Neural cell (in vitro differentiated cells): ENCODE results near the gene OPN5. TPM values are rescaled to one million over a fixed set of nuclear protein-coding genes. Genes with fewer than 3 reads are reported as not detected.
A peak's percentile ranks its signal among the peaks of the same experiment; 100 is the strongest.

Experiments
- H2AFZ ChIP-seq: fragments of 200-600, 300-800 bp; sonication (generic), shearing (Covaris generic); 2 replicates; pipeline ENCODE4 v1.6.0; 2014; ENCODE audit warnings: low read depth, mild to moderate bottlenecking, antibody characterized with exemption, low read length, moderate library complexity
- H3F3A ChIP-seq: fragments of 200-600 bp; shearing (Covaris generic); 2 replicates; pipeline ENCODE4 v1.6.1; 2016; ENCODE audit warnings: mild to moderate bottlenecking, moderate library complexity, mixed read lengths, antibody characterized with exemption, low read length; ENCODE audit not compliant: insufficient read depth, poor library complexity, severe bottlenecking
- H3K27ac ChIP-seq: fragments of 200-600, 300-800 bp; sonication (generic), shearing (Covaris generic); 2 replicates; pipeline ENCODE4 v1.5.1; 2014; ENCODE audit warnings: mild to moderate bottlenecking, low read length, moderate library complexity
- H3K27me3 ChIP-seq: fragments of 300-800, 200-600 bp; sonication (generic), shearing (Covaris generic); 2 replicates; pipeline ENCODE4 v1.6.0; 2014; ENCODE audit warnings: mild to moderate bottlenecking, low read depth, low read length, moderate library complexity; ENCODE audit not compliant: insufficient read depth
- H3K36me3 ChIP-seq: fragments of 300-800, 200-600 bp; sonication (generic), shearing (Covaris generic); 2 replicates; pipeline ENCODE4 v1.5.1; 2014; ENCODE audit warnings: mild to moderate bottlenecking, antibody characterized with exemption, low read length, moderate library complexity; ENCODE audit not compliant: insufficient read depth
- H3K4me2 ChIP-seq: fragments of 300-800, 200-600 bp; sonication (generic), shearing (Covaris generic); 2 replicates; pipeline ENCODE4 v1.6.0; 2014; ENCODE audit warnings: mild to moderate bottlenecking, low read length
- H3K4me3 ChIP-seq: fragments of 300-800, 200-600 bp; sonication (generic), shearing (Covaris generic); 2 replicates; pipeline ENCODE4 v1.5.1; 2014; ENCODE audit warnings: mild to moderate bottlenecking, low read length, moderate library complexity
- H3K79me2 ChIP-seq: fragments of 200-600 bp; shearing (Covaris generic); replicated peaks from 2 replicates; pipeline ENCODE4 v1.6.0; 2014; ENCODE audit warnings: mild to moderate bottlenecking, low read length, moderate library complexity; ENCODE audit not compliant: insufficient read depth
- H3K9ac ChIP-seq: fragments of 300-800, 200-600 bp; sonication (generic), shearing (Covaris generic); 2 replicates; pipeline ENCODE4 v1.6.1; 2016; ENCODE audit warnings: mild to moderate bottlenecking, low read length, mixed read lengths
- H3K9me2 ChIP-seq: fragments of 200-600 bp; shearing (Covaris generic); 2 replicates; pipeline ENCODE4 v1.6.1; 2016; ENCODE audit warnings: mild to moderate bottlenecking, low read length, mixed read lengths; ENCODE audit not compliant: insufficient read depth
- H3K9me3 ChIP-seq: fragments of 200-600, 300-800 bp; sonication (generic), shearing (Covaris generic); 2 replicates; pipeline ENCODE4 v1.6.1; 2016; ENCODE audit warnings: mild to moderate bottlenecking, mixed run types, low read length, moderate library complexity, mixed read lengths
- H4K20me1 ChIP-seq: fragments of 200-600 bp; shearing (Covaris generic); 2 replicates; pipeline ENCODE4 v1.6.1; 2016; ENCODE audit warnings: mild to moderate bottlenecking, mixed run types; ENCODE audit not compliant: insufficient read depth
- EP300 ChIP-seq: fragments of 450-650 bp; conservative IDR thresholded peaks from 2 replicates; pipeline ENCODE4 v1.6.1; 2014; ENCODE audit warnings: antibody characterized with exemption, mild to moderate bottlenecking, moderate library complexity; ENCODE audit not compliant: poor library complexity, severe bottlenecking
- EZH2 ChIP-seq: fragments of 200-600, 300-800 bp; shearing (Covaris generic), sonication (generic); IDR thresholded peaks from 2 replicates; pipeline ENCODE4 v1.6.1; 2014; ENCODE audit warnings: antibody characterized with exemption, low read length, borderline replicate concordance, mild to moderate bottlenecking; ENCODE audit not compliant: insufficient read depth, poor library complexity, severe bottlenecking
- MXI1 ChIP-seq: fragments of 450-650 bp; conservative IDR thresholded peaks from 2 replicates; pipeline ENCODE4 v1.6.1; 2014; ENCODE audit warnings: antibody characterized with exemption, mild to moderate bottlenecking; ENCODE audit not compliant: poor library complexity, severe bottlenecking
- POLR2AphosphoS5 ChIP-seq: IDR thresholded peaks from 2 replicates; pipeline ENCODE4 v1.6.1; 2012
- RAD21 ChIP-seq: fragments of 450-650 bp; conservative IDR thresholded peaks from 2 replicates; pipeline ENCODE4 v1.6.1; 2014; ENCODE audit warnings: antibody characterized with exemption, mild to moderate bottlenecking, moderate library complexity
- SMC3 ChIP-seq: fragments of 450-650 bp; conservative IDR thresholded peaks from 2 replicates; pipeline ENCODE4 v1.6.1; 2014; ENCODE audit warnings: antibody characterized with exemption, mild to moderate bottlenecking, moderate library complexity; ENCODE audit not compliant: poor library complexity
- TAF1 ChIP-seq: IDR thresholded peaks from 2 replicates; pipeline ENCODE4 v1.6.1; 2012; ENCODE audit warnings: low read depth
- polyA plus RNA-seq: library from polyadenylated mRNA; depleted of rRNA; stranded (reverse); fragments of >200 nt; gene quantifications from 2 replicates; pipeline ENCODE4 v1.2.3, GENCODE V29; 2014
- TF ChIP-seq, protein P1 (sequence below): IDR thresholded peaks from 2 replicates; pipeline ENCODE4 v1.6.1; 2012; ENCODE audit warnings: borderline replicate concordance
- TF ChIP-seq, protein P2 (sequence below): fragments of 450-650 bp; IDR thresholded peaks from 2 replicates; pipeline ENCODE4 v1.5.1; 2014; ENCODE audit warnings: antibody characterized with exemption, mild to moderate bottlenecking, moderate library complexity; ENCODE audit not compliant: poor library complexity, severe bottlenecking

The OPN5 gene
- polyA plus RNA-seq, 1 donor from 2014 or later, result 0.10 TPM

DNA sequence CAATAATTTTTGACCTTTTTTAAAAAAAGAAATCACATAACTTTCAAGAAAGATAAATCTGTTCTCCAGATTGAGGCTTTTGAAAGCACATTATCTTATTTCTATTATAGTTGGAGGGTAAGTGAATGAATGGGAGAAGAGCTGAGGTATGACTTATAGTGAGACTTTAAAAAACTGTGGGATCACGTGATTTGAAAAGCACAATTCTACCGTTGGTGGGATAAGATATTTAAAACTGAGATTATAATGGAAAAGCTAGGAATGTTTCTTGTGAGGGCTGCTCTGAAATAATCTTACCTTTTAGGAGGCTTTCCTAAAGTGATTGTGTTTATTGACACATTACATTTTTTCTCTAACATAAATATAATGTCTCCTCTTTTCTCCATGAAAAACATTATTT is 9.5 kb upstream of the OPN5 start:
- Histone ChIP-seq H3K9me2 (no peaks in the 10 kb centered on the region), H4K20me1 (no peaks in the 10 kb centered on the region), H3K9ac (no peak overlapping the region), H2AFZ (no peak overlapping the region), H3K9me3 (no peaks in the 10 kb centered on the region), H3K79me2 (no peaks in the 10 kb centered on the region), H3K27me3 (no peaks in the 10 kb centered on the region), H3K36me3 (no peaks in the 10 kb centered on the region), H3K4me3 (no peak overlapping the region), H3F3A (no peaks in the 10 kb centered on the region), H3K27ac (no peak overlapping the region), H3K4me2 (no peak overlapping the region)
- TF ChIP-seq, protein P1, sequence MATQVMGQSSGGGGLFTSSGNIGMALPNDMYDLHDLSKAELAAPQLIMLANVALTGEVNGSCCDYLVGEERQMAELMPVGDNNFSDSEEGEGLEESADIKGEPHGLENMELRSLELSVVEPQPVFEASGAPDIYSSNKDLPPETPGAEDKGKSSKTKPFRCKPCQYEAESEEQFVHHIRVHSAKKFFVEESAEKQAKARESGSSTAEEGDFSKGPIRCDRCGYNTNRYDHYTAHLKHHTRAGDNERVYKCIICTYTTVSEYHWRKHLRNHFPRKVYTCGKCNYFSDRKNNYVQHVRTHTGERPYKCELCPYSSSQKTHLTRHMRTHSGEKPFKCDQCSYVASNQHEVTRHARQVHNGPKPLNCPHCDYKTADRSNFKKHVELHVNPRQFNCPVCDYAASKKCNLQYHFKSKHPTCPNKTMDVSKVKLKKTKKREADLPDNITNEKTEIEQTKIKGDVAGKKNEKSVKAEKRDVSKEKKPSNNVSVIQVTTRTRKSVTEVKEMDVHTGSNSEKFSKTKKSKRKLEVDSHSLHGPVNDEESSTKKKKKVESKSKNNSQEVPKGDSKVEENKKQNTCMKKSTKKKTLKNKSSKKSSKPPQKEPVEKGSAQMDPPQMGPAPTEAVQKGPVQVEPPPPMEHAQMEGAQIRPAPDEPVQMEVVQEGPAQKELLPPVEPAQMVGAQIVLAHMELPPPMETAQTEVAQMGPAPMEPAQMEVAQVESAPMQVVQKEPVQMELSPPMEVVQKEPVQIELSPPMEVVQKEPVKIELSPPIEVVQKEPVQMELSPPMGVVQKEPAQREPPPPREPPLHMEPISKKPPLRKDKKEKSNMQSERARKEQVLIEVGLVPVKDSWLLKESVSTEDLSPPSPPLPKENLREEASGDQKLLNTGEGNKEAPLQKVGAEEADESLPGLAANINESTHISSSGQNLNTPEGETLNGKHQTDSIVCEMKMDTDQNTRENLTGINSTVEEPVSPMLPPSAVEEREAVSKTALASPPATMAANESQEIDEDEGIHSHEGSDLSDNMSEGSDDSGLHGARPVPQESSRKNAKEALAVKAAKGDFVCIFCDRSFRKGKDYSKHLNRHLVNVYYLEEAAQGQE, result no peak
- TF ChIP-seq RAD21 (no peak), POLR2AphosphoS5 (no peak)

DNA sequence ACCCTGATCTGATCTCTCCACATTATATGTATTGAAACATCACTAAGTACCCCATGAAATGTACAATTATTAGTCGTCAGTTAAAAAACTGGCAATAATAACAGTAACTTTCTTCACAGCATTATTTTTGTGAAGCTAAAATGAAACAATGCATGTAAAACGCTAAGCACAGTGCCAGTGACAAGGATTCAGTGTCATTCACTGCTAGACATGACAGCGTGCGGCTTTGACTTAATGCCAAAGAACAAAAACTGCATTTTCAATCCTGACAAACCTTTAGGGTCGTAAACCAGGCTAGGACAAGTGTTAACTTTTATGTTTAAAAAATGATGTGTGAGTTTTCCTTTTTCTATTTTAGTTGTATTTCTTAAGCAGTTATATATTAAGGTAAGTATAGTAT is 8.8 kb upstream of the OPN5 start:
- Histone ChIP-seq H3K27ac (peak overlapping the region; percentile 37), H3K9me2 (no peaks in the 10 kb centered on the region), H3K9me3 (no peaks in the 10 kb centered on the region), H3F3A (no peaks in the 10 kb centered on the region), H3K36me3 (no peaks in the 10 kb centered on the region), H4K20me1 (no peaks in the 10 kb centered on the region), H2AFZ (no peak overlapping the region), H3K27me3 (no peaks in the 10 kb centered on the region), H3K4me2 (no peak overlapping the region), H3K9ac (no peak overlapping the region), H3K79me2 (no peaks in the 10 kb centered on the region), H3K4me3 (peak overlapping the region; percentile 20)
- TF ChIP-seq EZH2 (no peak), MXI1 (no peak), POLR2AphosphoS5 (peak; percentile 72), TAF1 (no peak), SMC3 (no peak), EP300 (peak; percentile 90), RAD21 (no peak)
- TF ChIP-seq, protein P1, result no peak
- TF ChIP-seq, protein P2, sequence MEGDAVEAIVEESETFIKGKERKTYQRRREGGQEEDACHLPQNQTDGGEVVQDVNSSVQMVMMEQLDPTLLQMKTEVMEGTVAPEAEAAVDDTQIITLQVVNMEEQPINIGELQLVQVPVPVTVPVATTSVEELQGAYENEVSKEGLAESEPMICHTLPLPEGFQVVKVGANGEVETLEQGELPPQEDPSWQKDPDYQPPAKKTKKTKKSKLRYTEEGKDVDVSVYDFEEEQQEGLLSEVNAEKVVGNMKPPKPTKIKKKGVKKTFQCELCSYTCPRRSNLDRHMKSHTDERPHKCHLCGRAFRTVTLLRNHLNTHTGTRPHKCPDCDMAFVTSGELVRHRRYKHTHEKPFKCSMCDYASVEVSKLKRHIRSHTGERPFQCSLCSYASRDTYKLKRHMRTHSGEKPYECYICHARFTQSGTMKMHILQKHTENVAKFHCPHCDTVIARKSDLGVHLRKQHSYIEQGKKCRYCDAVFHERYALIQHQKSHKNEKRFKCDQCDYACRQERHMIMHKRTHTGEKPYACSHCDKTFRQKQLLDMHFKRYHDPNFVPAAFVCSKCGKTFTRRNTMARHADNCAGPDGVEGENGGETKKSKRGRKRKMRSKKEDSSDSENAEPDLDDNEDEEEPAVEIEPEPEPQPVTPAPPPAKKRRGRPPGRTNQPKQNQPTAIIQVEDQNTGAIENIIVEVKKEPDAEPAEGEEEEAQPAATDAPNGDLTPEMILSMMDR, result no peak
